HCT116 (cell line): Measurements from ENCODE around the gene GPR68.

Source experiments
- CEBPB ChIP-seq: IDR thresholded peaks from 2 replicates; pipeline ENCODE4 v1.6.1; 2012; ENCODE audit warnings: low read depth
- SIN3A ChIP-seq: IDR thresholded peaks from 2 replicates; pipeline ENCODE4 v1.6.1; 2012; ENCODE audit warnings: low read depth
- TF ChIP-seq, protein P1 (sequence below), 3 experiments: fragments of 200-600 bp in 1 of 3; sonication (generic) in 1 of 3; IDR thresholded peaks in 2 of 3; conservative IDR thresholded peaks in 1 of 3; 2 replicates each; pipeline ENCODE4 v1.5.1; 2012 to 2017; ENCODE audit warnings: low read depth in 2 of 3, low read length in 2 of 3, antibody characterized with exemption in 1 of 3, borderline replicate concordance in 1 of 3, control low read depth in 1 of 3, mild to moderate bottlenecking in 1 of 3, mixed read lengths in 1 of 3, mixed run types in 1 of 3, moderate library complexity in 1 of 3; ENCODE audit not compliant: insufficient read depth in 1 of 3

DNA sequence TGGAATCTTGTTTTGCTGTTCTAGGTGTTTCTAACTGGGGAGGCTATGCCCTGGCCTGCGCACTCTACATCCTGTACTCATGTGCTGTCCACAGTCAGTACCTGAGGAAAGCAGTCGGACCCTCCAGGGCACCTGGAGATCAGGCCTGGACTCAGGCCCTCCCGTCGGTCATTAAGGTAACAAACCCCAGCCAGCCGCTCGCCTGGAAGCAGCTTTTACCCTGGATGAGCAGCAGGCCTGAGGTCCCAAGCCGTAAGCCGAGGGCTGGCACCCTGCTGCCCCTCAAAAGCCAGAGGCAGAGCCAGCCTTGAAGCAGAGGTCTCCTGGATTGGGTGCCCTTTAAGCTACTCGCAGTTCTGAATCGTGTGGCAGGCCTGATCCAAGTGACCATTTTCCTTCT is 29.1 kb downstream of the GPR68 start:
- TF ChIP-seq, protein P1, sequence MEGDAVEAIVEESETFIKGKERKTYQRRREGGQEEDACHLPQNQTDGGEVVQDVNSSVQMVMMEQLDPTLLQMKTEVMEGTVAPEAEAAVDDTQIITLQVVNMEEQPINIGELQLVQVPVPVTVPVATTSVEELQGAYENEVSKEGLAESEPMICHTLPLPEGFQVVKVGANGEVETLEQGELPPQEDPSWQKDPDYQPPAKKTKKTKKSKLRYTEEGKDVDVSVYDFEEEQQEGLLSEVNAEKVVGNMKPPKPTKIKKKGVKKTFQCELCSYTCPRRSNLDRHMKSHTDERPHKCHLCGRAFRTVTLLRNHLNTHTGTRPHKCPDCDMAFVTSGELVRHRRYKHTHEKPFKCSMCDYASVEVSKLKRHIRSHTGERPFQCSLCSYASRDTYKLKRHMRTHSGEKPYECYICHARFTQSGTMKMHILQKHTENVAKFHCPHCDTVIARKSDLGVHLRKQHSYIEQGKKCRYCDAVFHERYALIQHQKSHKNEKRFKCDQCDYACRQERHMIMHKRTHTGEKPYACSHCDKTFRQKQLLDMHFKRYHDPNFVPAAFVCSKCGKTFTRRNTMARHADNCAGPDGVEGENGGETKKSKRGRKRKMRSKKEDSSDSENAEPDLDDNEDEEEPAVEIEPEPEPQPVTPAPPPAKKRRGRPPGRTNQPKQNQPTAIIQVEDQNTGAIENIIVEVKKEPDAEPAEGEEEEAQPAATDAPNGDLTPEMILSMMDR (IDR thresholded peaks at IDR 0.05 in 2 of 3, conservative IDR thresholded peaks at IDR 0.05 in 1 of 3; ENCODE audit: borderline replicate concordance in 1 of 3, insufficient read depth in 1 of 3, low read depth in 2 of 3, low read length in 2 of 3) = no peak
- TF ChIP-seq SIN3A (no peak), CEBPB (no peak)
